ENCODE results near the gene HSH2D. TPM values are rescaled to one million over a fixed set of nuclear protein-coding genes. Genes with fewer than 3 reads are reported as not detected.

Gene HSH2D
- total and polyA plus RNA-seq, 10 of the 15 experiments (the other 5 are each of a cell fraction or from before 2014, with no cell fraction given), result 22.0 to 145 (median 89.3) TPM

GRCh38 chr19:16190198-16190597 lies 46.7 kb downstream of the HSH2D start:
- Histone ChIP-seq H3K36me3 (ENCODE audit: control insufficient read depth in 2 of 2, insufficient read depth in 2 of 2, low read length in 1 of 2) (peaks cover 13 to 18% of the 10 kb centered on the region in 2 experiments), H3K9ac (ENCODE audit: control insufficient read depth, insufficient read depth, low read length) (no peak overlapping the region), H3K4me1 (ENCODE audit: control insufficient read depth, insufficient read depth, low read length) (no peaks in the 10 kb centered on the region), H2AFZ (ENCODE audit: control insufficient read depth, low read depth, low read length) (no peak overlapping the region), H3K27ac (ENCODE audit: control insufficient read depth, insufficient read depth) (no peak overlapping the region), H4K20me1 (ENCODE audit: control insufficient read depth, insufficient read depth) (no peaks in the 10 kb centered on the region), H3K4me2 (ENCODE audit: control insufficient read depth, insufficient read depth) (no peak overlapping the region), H3K27me3 (replicated peaks in 1 of 2; ENCODE audit: control insufficient read depth in 2 of 2, insufficient read depth in 2 of 2, low read length in 1 of 2) (no peaks in the 10 kb centered on the region), H3K4me3 (no peak overlapping the region), H3K79me2 (ENCODE audit: control insufficient read depth, insufficient read depth, low read length) (peaks cover 16% of the 10 kb centered on the region), H3K9me3 (replicated peaks; ENCODE audit: control insufficient read depth, insufficient read depth, low read length) (no peaks in the 10 kb centered on the region)
- POLR2A ChIA-PET, result interaction anchor here (0.6 kb wide), 1 partner anchor 8 kb away, joined by 3 read pairs; no protein-coding TSS in a partner anchor
- no peak for TF ChIP-seq SRF (IDR thresholded peaks at IDR 0.05; ENCODE audit: low read depth in 2 of 2, low read length in 2 of 2)
- no peak for TF ChIP-seq BHLHE40 (IDR thresholded peaks at IDR 0.05; ENCODE audit: borderline replicate concordance in 1 of 2, low read depth in 2 of 2, low read length in 1 of 2)
- TF ChIP-seq BACH1 (IDR thresholded peaks at IDR 0.05; ENCODE audit: borderline replicate concordance), result no peak
- no peak for TF ChIP-seq JUNB (IDR thresholded peaks at IDR 0.05)
- TF ChIP-seq POU2F2 (IDR thresholded peaks at IDR 0.05; ENCODE audit: borderline replicate concordance, low read depth, low read length), result no peak
- TF ChIP-seq KLF5 (IDR thresholded peaks at IDR 0.05; ENCODE audit: partially characterized antibody), result no peak
- TF ChIP-seq PRDM15 (CRISPR knock-in tag; IDR thresholded peaks at IDR 0.05), result no peak
- TF ChIP-seq POLR2AphosphoS5 (IDR thresholded peaks at IDR 0.05; ENCODE audit: low read length), result no peak
- no peak for TF ChIP-seq SMC3 (IDR thresholded peaks at IDR 0.05; ENCODE audit: borderline replicate concordance, low read length)
- CTCF ChIA-PET, result interaction anchor here (1.1 kb wide), 1 partner anchor 148 kb away, joined by 3 read pairs; no protein-coding TSS in a partner anchor
- DNase-seq (ENCODE audit: low read depth, low spot score) (no peak), FAIRE-seq (no peak), ATAC-seq (no peak)
- WGBS (ENCODE audit: insufficient coverage, insufficient replicate concordance, low lambda C conversion rate, missing lambda C conversion rate), result 70% methylated on average over 6 of the region's 6 CpGs
- SMC1A ChIA-PET (ENCODE audit: uncharacterized antibody, unreplicated experiment), result no interaction called here
- intact Hi-C loops (cut with micrococcal nuclease; ENCODE audit: unreplicated experiment) (no loop called here), in situ Hi-C loops (cut with MboI) (no loop called here)
- no TSS peak for BruUV-seq (replicated peaks)
- RAD21 ChIA-PET (ENCODE audit: unreplicated experiment), result no interaction called here
